HEK293 (cell line): Measurements from ENCODE around the gene LRRC43.

Source experiments
- CTCF ChIA-PET: fragments of 350-600 bp; formaldehyde crosslinking; extraction: SDS; loops from one replicate; lab custom pipeline; 2021; ENCODE audit warnings: antibody characterized with exemption; lab: Yijun Ruan, JAX
- POLR2A ChIA-PET: fragments of 300-600 bp; formaldehyde crosslinking; extraction: SDS; loops from one replicate; lab custom pipeline; 2020; ENCODE audit warnings: antibody characterized with exemption, inconsistent platforms; lab: Yijun Ruan, JAX
- H3K27ac ChIP-seq: fragments of 200-500 bp; sonication (Bioruptor generic); 2 replicates; pipeline ENCODE4 v1.5.1; 2014; ENCODE audit warnings: low read depth, low read length, control low read depth, inconsistent platforms; ENCODE audit errors: extremely low read depth
- H3K36me3 ChIP-seq, 2 experiments: fragments of 200-500 bp in 1 of 2; sonication (Bioruptor generic) in 1 of 2; 1 replicate in 1 of 2; 2 replicates in 1 of 2; pipeline ENCODE4 v1.5.1; 2014 to 2017; ENCODE audit warnings: inconsistent platforms in 2 of 2, low read length in 2 of 2; ENCODE audit not compliant: control insufficient read depth in 2 of 2, insufficient read depth in 1 of 2
- H3K4me1 ChIP-seq: fragments of 200-500 bp; sonication (Bioruptor generic); 2 replicates; pipeline ENCODE4 v1.5.1; 2014; ENCODE audit warnings: mild to moderate bottlenecking, low read length, inconsistent platforms; ENCODE audit not compliant: control insufficient read depth, insufficient read depth
- H3K4me3 ChIP-seq: 2 replicates; pipeline ENCODE4 v1.5.1; 2011; ENCODE audit warnings: low read depth, mild to moderate bottlenecking, control low read depth, low read length, moderate library complexity
- H3K9me3 ChIP-seq: fragments of 200-500 bp; sonication (Bioruptor generic); 2 replicates; pipeline ENCODE4 v1.5.1; 2014; ENCODE audit warnings: low read depth, low read length, inconsistent platforms; ENCODE audit not compliant: control insufficient read depth, insufficient read depth
- GLI4 ChIP-seq: fragments of 450-650 bp; formaldehyde crosslinking; IDR thresholded peaks from 2 replicates; pipeline ENCODE4 v1.5.1; 2016; ENCODE audit warnings: missing biosample characterization, missing genetic modification characterization
- MZF1 ChIP-seq: fragments of 450-650 bp; formaldehyde crosslinking; IDR thresholded peaks from 2 replicates; pipeline ENCODE4 v1.5.1; 2017; ENCODE audit warnings: missing biosample characterization, missing genetic modification characterization, borderline replicate concordance
- REPIN1 ChIP-seq: fragments of 450-650 bp; formaldehyde crosslinking; IDR thresholded peaks from 2 replicates; pipeline ENCODE4 v1.5.1; 2017; ENCODE audit warnings: missing biosample characterization, missing genetic modification characterization, low read depth
- SETDB1 ChIP-seq: IDR thresholded peaks from one replicate; pipeline ENCODE4 v1.6.1; 2017; ENCODE audit warnings: mild to moderate bottlenecking, low read length, moderate library complexity, mixed read lengths; ENCODE audit not compliant: insufficient read length
- TRIM28 ChIP-seq: IDR thresholded peaks from 2 replicates; pipeline ENCODE4 v1.6.1; 2011; ENCODE audit warnings: low read length, control low read depth, borderline replicate concordance
- WT1 ChIP-seq: fragments of 450-650 bp; formaldehyde crosslinking; IDR thresholded peaks from 2 replicates; pipeline ENCODE4 v1.5.1; 2016; ENCODE audit warnings: missing biosample characterization, missing genetic modification characterization
- ZFP3 ChIP-seq: fragments of 450-650 bp; formaldehyde crosslinking; IDR thresholded peaks from 2 replicates; pipeline ENCODE4 v1.5.1; 2016; ENCODE audit warnings: low read depth, missing biosample characterization, missing genetic modification characterization
- ZNF221 ChIP-seq: fragments of 450-650 bp; formaldehyde crosslinking; IDR thresholded peaks from 2 replicates; pipeline ENCODE4 v1.5.1; 2017; ENCODE audit warnings: missing biosample characterization, missing genetic modification characterization, borderline replicate concordance
- ZNF266 ChIP-seq: fragments of 450-650 bp; formaldehyde crosslinking; IDR thresholded peaks from 2 replicates; pipeline ENCODE4 v1.5.1; 2016; ENCODE audit warnings: missing biosample characterization, missing genetic modification characterization, low read depth
- ZNF292 ChIP-seq: fragments of 450-650 bp; formaldehyde crosslinking; IDR thresholded peaks from 2 replicates; pipeline ENCODE4 v1.5.1; 2016; ENCODE audit warnings: low read depth, missing biosample characterization, missing genetic modification characterization, borderline replicate concordance
- ZNF350 ChIP-seq: fragments of 450-650 bp; formaldehyde crosslinking; IDR thresholded peaks from 2 replicates; pipeline ENCODE4 v1.5.0; 2017; ENCODE audit warnings: missing biosample characterization, mild to moderate bottlenecking, missing genetic modification characterization
- ZNF391 ChIP-seq: fragments of 450-650 bp; formaldehyde crosslinking; IDR thresholded peaks from 2 replicates; pipeline ENCODE4 v1.5.1; 2016; ENCODE audit warnings: low read depth, missing biosample characterization, missing genetic modification characterization, borderline replicate concordance
- ZNF394 ChIP-seq: fragments of 450-650 bp; formaldehyde crosslinking; IDR thresholded peaks from 2 replicates; pipeline ENCODE4 v1.5.1; 2016; ENCODE audit warnings: missing biosample characterization, missing genetic modification characterization, mild to moderate bottlenecking, moderate library complexity, borderline replicate concordance
- ZNF473 ChIP-seq: fragments of 450-650 bp; formaldehyde crosslinking; IDR thresholded peaks from 2 replicates; pipeline ENCODE4 v1.5.1; 2017; ENCODE audit warnings: missing biosample characterization, missing genetic modification characterization
- ZNF48 ChIP-seq: fragments of 450-650 bp; formaldehyde crosslinking; IDR thresholded peaks from 2 replicates; pipeline ENCODE4 v1.5.1; 2016; ENCODE audit warnings: missing biosample characterization, missing genetic modification characterization
- ZNF529 ChIP-seq: fragments of 450-650 bp; formaldehyde crosslinking; IDR thresholded peaks from 2 replicates; pipeline ENCODE4 v1.5.1; 2017; ENCODE audit warnings: missing genetic modification characterization, missing biosample characterization; ENCODE audit not compliant: insufficient replicate concordance
- ZNF654 ChIP-seq: fragments of 450-650 bp; formaldehyde crosslinking; IDR thresholded peaks from 2 replicates; pipeline ENCODE4 v1.5.1; 2016; ENCODE audit warnings: low read depth, missing biosample characterization, missing genetic modification characterization
- ZNF664 ChIP-seq: fragments of 450-650 bp; formaldehyde crosslinking; IDR thresholded peaks from 2 replicates; pipeline ENCODE4 v1.5.1; 2016; ENCODE audit warnings: missing biosample characterization, missing genetic modification characterization
- ZNF670 ChIP-seq: fragments of 450-650 bp; formaldehyde crosslinking; IDR thresholded peaks from 2 replicates; pipeline ENCODE4 v1.5.1; 2016; ENCODE audit warnings: missing biosample characterization, missing genetic modification characterization, low read depth
- ZNF830 ChIP-seq: fragments of 450-650 bp; IDR thresholded peaks from 2 replicates; pipeline ENCODE4 v1.5.0; 2018; ENCODE audit warnings: missing biosample characterization, missing genetic modification characterization, low read depth, mild to moderate bottlenecking, moderate library complexity
- ZSCAN30 ChIP-seq: fragments of 450-650 bp; IDR thresholded peaks from 2 replicates; pipeline ENCODE4 v1.5.1; 2018; ENCODE audit warnings: missing biosample characterization, mild to moderate bottlenecking, missing genetic modification characterization, moderate library complexity
- ZSCAN5A ChIP-seq: fragments of 450-650 bp; formaldehyde crosslinking; IDR thresholded peaks from 2 replicates; pipeline ENCODE4 v1.5.1; 2016; ENCODE audit warnings: missing biosample characterization, missing genetic modification characterization
- TF ChIP-seq, protein P1 (sequence below): IDR thresholded peaks from 2 replicates; pipeline ENCODE4 v1.6.1; 2011; ENCODE audit warnings: mild to moderate bottlenecking, low read depth, low read length, borderline replicate concordance
- TF ChIP-seq, protein P2 (sequence below): fragments of 450-650 bp; formaldehyde crosslinking; conservative IDR thresholded peaks from 2 replicates; pipeline ENCODE4 v1.5.1; 2016; ENCODE audit warnings: low read depth, missing biosample characterization, missing genetic modification characterization

The LRRC43 gene

GRCh38 chr12:122183588-122183940, 641 bp downstream of the LRRC43 start:
- POLR2A ChIA-PET: no interaction called here
- Histone ChIP-seq H3K36me3 (no peaks in the 10 kb centered on the region), H3K9me3 (no peaks in the 10 kb centered on the region), H3K4me1 (no peaks in the 10 kb centered on the region), H3K27ac (no peak overlapping the region), H3K4me3 (no peak overlapping the region)
- no peak for TF ChIP-seq GLI4 (tag by site-specific recombination)
- TF ChIP-seq MZF1 (tag by site-specific recombination): no peak
- TF ChIP-seq ZNF391 (tag by site-specific recombination): no peak
- TF ChIP-seq TRIM28: no peak
- TF ChIP-seq ZNF529 (tag by site-specific recombination): no peak
- no peak for TF ChIP-seq ZNF670
- no peak for TF ChIP-seq ZSCAN5A (tag by site-specific recombination)
- TF ChIP-seq WT1: no peak
- no peak for TF ChIP-seq ZNF350 (tag by site-specific recombination)
- no peak for TF ChIP-seq SETDB1
- no peak for TF ChIP-seq ZNF664
- TF ChIP-seq ZNF48 (tag by site-specific recombination): no peak
- CTCF ChIA-PET: interaction anchor here (0.9 kb wide), 1 partner anchor 8 kb away, joined by 3 read pairs; no protein-coding TSS in a partner anchor

GRCh38 chr12:122184517-122184916, 1.6 kb downstream of the LRRC43 start:
- POLR2A ChIA-PET: no interaction called here
- TF ChIP-seq ZNF473 (tag by site-specific recombination): no peak
- no peak for TF ChIP-seq ZNF654 (tag by site-specific recombination)
- no peak for TF ChIP-seq ZFP3
- TF ChIP-seq ZNF221 (tag by site-specific recombination): no peak
- no peak for TF ChIP-seq ZNF394 (tag by site-specific recombination)
- TF ChIP-seq ZNF830: no peak
- TF ChIP-seq ZSCAN30: no peak
- TF ChIP-seq REPIN1 (tag by site-specific recombination): no peak
- TF ChIP-seq, protein P1, sequence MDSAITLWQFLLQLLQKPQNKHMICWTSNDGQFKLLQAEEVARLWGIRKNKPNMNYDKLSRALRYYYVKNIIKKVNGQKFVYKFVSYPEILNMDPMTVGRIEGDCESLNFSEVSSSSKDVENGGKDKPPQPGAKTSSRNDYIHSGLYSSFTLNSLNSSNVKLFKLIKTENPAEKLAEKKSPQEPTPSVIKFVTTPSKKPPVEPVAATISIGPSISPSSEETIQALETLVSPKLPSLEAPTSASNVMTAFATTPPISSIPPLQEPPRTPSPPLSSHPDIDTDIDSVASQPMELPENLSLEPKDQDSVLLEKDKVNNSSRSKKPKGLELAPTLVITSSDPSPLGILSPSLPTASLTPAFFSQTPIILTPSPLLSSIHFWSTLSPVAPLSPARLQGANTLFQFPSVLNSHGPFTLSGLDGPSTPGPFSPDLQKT: no peak
- no peak for TF ChIP-seq ZNF292 (tag by site-specific recombination)
- TF ChIP-seq ZNF266 (tag by site-specific recombination): no peak
- TF ChIP-seq, protein P2, sequence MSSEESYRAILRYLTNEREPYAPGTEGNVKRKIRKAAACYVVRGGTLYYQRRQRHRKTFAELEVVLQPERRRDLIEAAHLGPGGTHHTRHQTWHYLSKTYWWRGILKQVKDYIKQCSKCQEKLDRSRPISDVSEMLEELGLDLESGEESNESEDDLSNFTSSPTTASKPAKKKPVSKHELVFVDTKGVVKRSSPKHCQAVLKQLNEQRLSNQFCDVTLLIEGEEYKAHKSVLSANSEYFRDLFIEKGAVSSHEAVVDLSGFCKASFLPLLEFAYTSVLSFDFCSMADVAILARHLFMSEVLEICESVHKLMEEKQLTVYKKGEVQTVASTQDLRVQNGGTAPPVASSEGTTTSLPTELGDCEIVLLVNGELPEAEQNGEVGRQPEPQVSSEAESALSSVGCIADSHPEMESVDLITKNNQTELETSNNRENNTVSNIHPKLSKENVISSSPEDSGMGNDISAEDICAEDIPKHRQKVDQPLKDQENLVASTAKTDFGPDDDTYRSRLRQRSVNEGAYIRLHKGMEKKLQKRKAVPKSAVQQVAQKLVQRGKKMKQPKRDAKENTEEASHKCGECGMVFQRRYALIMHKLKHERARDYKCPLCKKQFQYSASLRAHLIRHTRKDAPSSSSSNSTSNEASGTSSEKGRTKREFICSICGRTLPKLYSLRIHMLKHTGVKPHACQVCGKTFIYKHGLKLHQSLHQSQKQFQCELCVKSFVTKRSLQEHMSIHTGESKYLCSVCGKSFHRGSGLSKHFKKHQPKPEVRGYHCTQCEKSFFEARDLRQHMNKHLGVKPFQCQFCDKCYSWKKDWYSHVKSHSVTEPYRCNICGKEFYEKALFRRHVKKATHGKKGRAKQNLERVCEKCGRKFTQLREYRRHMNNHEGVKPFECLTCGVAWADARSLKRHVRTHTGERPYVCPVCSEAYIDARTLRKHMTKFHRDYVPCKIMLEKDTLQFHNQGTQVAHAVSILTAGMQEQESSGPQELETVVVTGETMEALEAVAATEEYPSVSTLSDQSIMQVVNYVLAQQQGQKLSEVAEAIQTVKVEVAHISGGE (tag by site-specific recombination): no peak
- TF ChIP-seq, all 188 proteins: peak for 0
- Histone ChIP-seq H3K4me3 (no peak overlapping the region), H3K9me3 (no peaks in the 10 kb centered on the region), H3K36me3 (no peaks in the 10 kb centered on the region), H3K4me1 (no peaks in the 10 kb centered on the region), H3K27ac (no peak overlapping the region)
- CTCF ChIA-PET: no interaction called here
